ENCODE results near the gene NTSR2.

DNA sequence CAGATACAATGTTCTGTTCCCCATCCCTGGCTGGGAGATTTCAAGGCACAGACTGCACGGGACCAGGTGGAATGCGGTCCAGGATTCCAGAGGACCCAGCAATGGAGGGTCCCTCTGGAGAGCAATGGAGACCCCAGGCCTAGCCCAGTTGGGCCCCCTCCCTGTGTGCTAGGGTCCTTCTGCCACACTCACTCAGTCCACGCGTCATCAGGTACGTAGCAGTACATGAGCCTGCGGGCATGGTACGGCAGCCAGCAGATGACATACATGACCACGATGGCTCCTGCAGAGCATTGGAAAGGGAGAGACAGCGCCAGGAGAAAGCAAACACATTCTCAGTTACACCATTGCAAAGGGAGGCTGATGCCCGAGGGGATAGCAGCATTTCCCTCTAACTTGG is 10.1 kb downstream of the NTSR2 start:
- TF ChIP-seq, protein P1, sequence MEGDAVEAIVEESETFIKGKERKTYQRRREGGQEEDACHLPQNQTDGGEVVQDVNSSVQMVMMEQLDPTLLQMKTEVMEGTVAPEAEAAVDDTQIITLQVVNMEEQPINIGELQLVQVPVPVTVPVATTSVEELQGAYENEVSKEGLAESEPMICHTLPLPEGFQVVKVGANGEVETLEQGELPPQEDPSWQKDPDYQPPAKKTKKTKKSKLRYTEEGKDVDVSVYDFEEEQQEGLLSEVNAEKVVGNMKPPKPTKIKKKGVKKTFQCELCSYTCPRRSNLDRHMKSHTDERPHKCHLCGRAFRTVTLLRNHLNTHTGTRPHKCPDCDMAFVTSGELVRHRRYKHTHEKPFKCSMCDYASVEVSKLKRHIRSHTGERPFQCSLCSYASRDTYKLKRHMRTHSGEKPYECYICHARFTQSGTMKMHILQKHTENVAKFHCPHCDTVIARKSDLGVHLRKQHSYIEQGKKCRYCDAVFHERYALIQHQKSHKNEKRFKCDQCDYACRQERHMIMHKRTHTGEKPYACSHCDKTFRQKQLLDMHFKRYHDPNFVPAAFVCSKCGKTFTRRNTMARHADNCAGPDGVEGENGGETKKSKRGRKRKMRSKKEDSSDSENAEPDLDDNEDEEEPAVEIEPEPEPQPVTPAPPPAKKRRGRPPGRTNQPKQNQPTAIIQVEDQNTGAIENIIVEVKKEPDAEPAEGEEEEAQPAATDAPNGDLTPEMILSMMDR (conservative IDR thresholded peaks at IDR 0.05): no peak
- TF ChIP-seq ZFX (IDR thresholded peaks at IDR 0.05): no peak

All from C4-2B (cell line).